Measurements from ENCODE around the gene TMED10.

TMED10 gene

DNA sequence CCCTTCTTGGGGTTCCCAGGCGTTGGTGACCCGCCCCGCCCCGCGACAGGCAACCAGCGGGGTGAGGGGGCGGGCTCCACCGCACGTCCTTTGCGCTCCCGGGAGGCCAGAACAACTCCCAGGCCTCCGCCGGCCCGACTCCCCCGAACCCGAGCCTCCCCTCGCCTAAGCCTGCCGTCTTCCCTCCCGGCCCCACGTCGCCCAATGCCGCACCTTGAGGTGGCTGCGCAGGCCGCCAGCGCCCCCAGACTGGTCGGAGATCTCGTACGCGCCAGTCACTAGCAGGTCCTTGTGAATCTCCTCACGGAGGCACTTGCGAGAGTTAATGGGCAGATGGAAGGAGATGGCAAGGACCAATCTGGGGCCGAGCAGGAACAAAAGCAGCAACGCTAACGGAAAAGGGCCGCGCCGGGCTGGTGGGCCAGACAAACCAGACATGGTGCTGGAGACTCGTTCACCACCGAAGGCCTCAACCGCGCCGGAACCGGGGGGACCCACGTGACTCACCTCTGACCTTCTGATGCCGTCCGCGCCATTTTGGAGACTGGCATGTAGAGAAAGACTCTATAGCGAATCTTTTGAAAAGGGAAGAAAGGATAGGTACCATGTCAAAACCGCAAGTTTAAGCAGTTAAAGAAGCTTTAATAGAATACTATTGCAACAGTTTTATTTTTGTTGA is at the start of gene TMED10:
TSS of gene TMED10 (minus strand) at position 471 of the 679 bp plus-strand sequence. CDS start at position 438, 33 bp downstream.
- DNase-seq (ENCODE audit: low read depth) = peak; percentile 87

GRCh38 chr14:75224561-75224960 is 48.1 kb upstream of the TMED10 start:
- DNase-seq (ENCODE audit: low read depth) = no peak

- DNase-seq (ENCODE audit: low read depth) = no peak
These were observed 47.3 kb upstream of the TMED10 start for GRCh38 chr14:75223664-75224154.

GRCh38 chr14:75222208-75222701 is 45.8 kb upstream of the TMED10 start:
- DNase-seq (ENCODE audit: low read depth) = no peak

DNA sequence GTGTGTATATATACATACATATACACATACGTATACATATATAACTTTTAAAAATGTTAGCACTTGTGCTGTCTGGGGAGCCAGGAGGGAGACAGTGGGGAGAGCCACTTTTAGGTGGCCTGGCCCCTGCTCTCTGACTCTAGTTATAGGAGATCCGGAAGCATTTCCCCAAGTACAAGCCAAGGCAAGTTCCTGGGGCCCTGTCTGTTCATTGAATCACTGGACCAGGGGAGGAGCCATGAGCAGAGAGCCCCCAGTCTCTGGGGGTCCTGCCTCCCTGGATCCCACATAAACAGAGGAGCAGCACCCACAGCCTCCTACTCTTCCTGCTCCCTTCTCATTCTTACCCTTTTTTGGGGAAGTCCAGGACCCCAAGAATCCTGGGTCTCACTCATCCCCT is 45.4 kb upstream of the TMED10 start:
- DNase-seq (ENCODE audit: low read depth) = no peak

- DNase-seq (ENCODE audit: low read depth) = no peak
These were observed 43.7 kb upstream of the TMED10 start for GRCh38 chr14:75220156-75220555.

- no peak for DNase-seq (ENCODE audit: low read depth)
These were observed 41.2 kb upstream of the TMED10 start for GRCh38 chr14:75217508-75218206.

GRCh38 chr14:75216427-75217006 is 40.1 kb upstream of the TMED10 start:
- DNase-seq (ENCODE audit: low read depth) = no peak

DNA sequence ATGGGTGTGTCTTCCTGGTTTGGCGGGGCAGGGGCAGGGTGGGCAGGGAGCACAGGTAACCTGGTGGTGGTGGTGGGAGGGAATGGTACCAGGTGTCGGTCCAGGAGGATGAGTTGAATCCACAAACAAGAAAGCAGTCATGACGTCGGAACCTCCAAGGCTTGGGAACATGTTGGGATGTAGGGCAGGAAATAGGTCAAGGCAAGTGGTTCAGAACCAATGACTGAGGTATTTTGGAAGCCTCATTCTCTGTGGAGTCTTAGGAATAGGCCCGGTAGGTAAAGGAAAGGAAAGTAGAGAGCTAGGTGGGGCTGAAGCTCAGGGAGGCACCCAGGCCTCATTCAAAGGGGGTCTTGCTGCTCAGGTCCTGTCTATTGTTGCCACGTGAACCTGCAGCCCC is 39.1 kb upstream of the TMED10 start:
- no peak for DNase-seq (ENCODE audit: low read depth)

- no peak for DNase-seq (ENCODE audit: low read depth)
These were observed 38.1 kb upstream of the TMED10 start for GRCh38 chr14:75214558-75214957.

- DNase-seq (ENCODE audit: low read depth) = no peak
These were observed 36.8 kb upstream of the TMED10 start for GRCh38 chr14:75213172-75213571.

DNA sequence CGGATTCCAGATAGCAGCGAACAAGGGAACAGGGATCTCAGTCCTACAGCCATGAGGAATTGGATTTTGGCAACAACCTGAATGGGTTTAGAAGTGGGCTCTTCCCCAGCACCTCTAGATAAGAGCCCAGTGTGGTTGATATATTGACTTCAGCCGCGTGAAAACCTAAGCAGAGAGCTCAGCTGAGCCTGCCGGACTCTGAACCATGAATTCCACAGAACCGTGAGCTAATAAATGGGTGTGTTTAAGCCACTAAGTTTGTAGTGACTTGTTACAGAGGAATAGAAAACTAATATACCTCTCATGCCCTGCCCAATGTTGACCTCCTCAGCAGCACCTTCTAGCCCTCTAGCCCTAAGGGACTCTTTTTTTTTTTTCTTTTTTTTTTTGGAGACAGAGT is 32.4 kb upstream of the TMED10 start:
- no peak for DNase-seq (ENCODE audit: low read depth)

GRCh38 chr14:75206190-75206589 is 29.8 kb upstream of the TMED10 start:
- no peak for DNase-seq (ENCODE audit: low read depth)

DNA sequence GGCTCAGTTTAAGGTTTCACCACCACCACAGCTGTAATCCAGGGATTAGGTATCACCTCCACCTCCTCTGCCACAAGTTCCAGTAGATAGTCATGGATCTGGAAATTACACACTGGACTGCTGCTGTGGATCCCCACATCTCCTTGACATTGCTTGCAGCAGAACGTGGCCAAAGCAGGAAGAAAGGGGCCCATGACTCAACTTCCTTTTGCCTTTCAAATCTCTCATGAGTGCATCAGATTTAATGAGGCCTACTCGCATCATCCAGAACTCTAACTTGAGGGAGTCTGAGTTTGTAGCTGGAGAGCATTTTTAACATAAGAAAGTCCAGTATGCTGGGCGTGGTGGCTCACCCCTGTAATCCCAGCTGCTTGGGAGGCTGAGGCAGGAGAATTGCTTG is 29.2 kb upstream of the TMED10 start:
- DNase-seq (ENCODE audit: low read depth) = no peak

GRCh38 chr14:75204116-75204515 is 27.7 kb upstream of the TMED10 start:
- no peak for DNase-seq (ENCODE audit: low read depth)

DNA sequence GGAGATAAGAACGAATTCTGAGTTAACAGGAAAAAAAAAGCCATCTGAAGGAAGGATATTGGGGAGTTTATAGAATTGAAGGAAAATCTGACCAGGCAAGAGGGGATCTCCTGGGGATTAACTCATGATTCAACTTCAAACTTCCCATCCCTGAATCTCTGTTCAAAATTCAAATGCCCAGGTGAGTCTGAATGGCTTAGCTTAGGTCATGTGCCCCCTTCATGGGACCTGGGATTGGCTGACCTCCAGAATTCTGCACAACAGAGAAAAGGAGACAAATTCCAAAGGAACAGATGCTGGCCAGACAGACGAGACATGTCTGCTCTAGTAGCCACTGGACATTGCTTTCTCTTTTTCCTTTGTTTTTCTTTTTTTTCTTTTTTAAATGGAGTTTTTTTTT is 26.2 kb upstream of the TMED10 start:
- DNase-seq (ENCODE audit: low read depth) = no peak

GRCh38 chr14:75201087-75201486 is 24.7 kb upstream of the TMED10 start:
- DNase-seq (ENCODE audit: low read depth) = no peak

- DNase-seq (ENCODE audit: low read depth) = no peak
These were observed 24.0 kb upstream of the TMED10 start for GRCh38 chr14:75200451-75200850.

DNA sequence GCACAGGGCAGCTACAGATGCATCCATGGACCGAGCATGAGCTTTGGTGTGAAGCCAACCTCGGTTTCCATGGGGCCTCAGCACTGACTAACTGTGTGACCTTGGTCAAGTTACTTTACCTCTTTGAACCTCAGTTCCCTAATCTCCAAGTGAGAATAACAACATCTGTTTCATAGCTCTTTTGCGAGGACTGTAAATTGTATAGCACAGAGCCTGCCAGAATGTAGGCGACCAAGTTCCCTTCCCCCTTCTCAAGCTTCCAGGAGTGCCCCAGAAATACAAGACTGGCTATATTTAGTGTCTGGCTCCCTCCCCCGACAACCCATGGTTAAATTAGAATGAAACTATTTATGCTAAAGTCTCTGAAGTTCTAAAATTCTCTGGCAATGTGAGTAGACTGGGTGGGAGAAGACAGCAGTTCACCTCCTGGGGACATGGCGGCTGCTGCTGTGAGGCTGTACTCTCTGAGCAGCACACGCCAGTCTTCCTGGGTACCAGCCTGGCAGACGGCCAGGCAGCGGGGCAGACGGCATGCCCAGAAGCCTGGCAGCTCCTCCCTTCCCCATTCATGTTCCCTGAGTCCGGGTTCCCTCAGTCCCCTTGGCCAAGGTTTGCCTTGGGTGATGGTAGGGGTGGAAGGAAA is 22.0 kb upstream of the TMED10 start:
- DNase-seq (ENCODE audit: low read depth) = no peak

- no peak for DNase-seq (ENCODE audit: low read depth)
These were observed 20.9 kb upstream of the TMED10 start for GRCh38 chr14:75197338-75197737.

DNA sequence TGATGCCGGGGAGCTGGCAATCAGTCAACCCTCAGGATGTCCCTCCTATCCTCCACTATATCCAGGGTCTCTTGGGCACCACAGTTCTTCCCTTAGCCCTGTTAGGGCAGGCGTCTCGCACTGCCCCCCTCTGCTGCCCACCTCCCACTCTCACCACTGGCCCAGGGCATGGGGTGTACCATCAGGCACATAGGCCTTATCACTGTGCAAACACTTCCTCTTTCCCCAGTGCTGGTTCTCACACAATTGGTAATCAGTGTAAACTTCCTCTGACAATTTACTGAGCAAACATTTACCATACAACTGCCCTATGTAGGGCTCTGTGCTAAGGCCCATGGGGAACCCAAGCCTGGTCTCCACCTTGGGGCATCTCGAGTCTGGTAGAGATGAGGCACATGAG is 20.1 kb upstream of the TMED10 start:
- no peak for DNase-seq (ENCODE audit: low read depth)

DNA sequence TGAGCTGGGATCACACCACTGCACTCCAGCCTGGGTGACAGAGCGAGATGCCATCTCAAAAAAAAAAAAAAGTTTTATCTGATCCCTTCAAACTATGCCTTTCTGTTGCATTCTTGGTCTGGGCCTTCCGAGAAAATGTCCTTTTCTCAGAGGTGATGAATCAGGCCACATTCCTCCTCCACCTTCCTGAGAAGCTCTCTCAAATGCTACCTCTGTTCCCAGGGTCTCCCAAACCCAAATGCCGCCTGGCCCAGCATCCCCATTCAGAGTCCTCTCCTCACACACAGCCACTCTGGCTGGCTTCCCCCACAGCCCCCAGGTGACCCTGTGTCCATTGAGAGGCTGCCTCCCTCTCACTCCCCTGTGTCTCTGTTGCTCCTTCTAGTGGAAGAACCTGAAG is 19.7 kb upstream of the TMED10 start:
- no peak for DNase-seq (ENCODE audit: low read depth)

DNA sequence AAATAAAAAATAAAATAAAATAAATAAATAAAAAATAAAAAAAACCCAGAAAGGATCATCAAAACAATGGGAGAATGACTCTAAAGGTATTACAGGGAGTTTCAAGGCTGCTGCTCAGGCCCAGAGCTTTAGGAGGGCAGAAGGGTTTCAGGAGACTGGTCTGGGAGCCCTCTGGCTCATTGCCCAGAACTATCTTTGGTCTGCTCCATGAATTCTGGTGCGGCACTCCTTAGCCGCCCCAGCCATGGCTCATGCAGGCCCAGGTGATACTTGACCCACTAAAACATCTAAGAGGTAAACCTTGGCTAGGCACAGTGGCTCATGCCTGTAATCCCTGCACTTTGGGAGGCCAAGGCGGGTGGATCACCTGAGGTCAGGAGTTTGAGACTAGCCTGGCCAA is 14.7 kb upstream of the TMED10 start:
- no peak for DNase-seq (ENCODE audit: low read depth)
